ENCODE results near the gene CPNE8.

The CPNE8 gene

DNA sequence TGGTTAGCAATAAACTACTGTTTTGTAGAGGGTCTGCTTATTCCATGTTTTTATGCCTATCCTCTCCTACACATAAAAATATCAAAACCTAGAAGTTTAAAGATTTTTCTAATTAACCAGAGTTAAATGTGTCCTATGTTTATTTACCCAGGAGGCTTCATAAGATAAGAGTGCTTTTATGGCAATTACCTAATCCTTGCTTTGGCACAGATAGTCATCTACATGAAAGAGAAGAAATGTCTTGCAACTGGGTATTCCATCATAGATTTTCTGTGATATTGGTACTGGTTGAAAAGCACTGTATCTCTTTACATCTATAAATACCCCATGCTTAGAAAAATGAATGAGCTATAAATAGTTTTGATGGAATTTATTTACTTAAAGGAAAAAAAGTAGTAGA is 277.1 kb downstream of the CPNE8 start:
- TF ChIP-seq, protein P1, sequence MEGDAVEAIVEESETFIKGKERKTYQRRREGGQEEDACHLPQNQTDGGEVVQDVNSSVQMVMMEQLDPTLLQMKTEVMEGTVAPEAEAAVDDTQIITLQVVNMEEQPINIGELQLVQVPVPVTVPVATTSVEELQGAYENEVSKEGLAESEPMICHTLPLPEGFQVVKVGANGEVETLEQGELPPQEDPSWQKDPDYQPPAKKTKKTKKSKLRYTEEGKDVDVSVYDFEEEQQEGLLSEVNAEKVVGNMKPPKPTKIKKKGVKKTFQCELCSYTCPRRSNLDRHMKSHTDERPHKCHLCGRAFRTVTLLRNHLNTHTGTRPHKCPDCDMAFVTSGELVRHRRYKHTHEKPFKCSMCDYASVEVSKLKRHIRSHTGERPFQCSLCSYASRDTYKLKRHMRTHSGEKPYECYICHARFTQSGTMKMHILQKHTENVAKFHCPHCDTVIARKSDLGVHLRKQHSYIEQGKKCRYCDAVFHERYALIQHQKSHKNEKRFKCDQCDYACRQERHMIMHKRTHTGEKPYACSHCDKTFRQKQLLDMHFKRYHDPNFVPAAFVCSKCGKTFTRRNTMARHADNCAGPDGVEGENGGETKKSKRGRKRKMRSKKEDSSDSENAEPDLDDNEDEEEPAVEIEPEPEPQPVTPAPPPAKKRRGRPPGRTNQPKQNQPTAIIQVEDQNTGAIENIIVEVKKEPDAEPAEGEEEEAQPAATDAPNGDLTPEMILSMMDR (IDR thresholded peaks at IDR 0.05; ENCODE audit: extremely low read depth, missing control alignments) = no peak
- no peak for DNase-seq (ENCODE audit: low spot score)

DNA sequence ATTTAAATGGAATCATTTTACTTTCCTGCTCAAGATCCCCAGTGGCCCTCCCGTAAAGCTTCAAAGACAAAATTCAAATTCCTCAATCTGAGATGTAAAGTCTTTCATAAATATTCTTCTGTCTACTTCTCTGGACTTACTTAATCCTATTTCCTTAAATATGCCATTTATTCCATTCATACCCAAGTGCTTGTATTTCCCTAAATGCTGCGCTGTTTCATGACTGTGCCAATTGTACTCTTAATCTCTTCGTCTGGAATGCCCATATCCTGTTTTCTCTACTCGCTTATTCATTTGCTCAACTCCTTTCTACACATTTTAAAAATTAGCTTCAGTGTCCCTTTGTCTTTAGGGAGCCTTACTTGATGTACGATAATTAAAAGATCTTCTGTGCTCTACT is 280.1 kb downstream of the CPNE8 start:
- no peak for DNase-seq (ENCODE audit: low spot score)
- TF ChIP-seq, protein P1 (IDR thresholded peaks at IDR 0.05; ENCODE audit: extremely low read depth, missing control alignments) = no peak

DNA sequence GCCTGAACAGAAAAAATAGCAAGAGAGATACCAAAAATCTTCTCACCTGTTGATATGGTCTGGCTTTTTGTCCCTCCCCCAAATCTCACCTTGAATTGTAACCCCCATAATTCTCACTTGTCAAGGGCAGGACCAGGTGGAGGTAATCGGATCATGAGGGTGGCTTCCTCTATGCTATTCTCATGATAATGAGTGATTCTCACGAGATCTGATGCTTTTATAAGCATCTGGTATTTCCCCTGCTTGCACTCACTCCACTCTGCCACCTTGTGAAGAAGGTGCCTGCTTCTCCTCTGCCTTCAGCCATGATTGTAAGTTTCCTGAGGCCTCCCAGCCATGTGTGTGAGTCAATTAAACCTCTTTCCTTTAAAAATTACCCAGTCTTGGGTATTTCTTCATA is 291.2 kb downstream of the CPNE8 start:
- TF ChIP-seq, protein P1 (IDR thresholded peaks at IDR 0.05; ENCODE audit: extremely low read depth, missing control alignments) = no peak
- no peak for DNase-seq (ENCODE audit: low spot score)

DNA sequence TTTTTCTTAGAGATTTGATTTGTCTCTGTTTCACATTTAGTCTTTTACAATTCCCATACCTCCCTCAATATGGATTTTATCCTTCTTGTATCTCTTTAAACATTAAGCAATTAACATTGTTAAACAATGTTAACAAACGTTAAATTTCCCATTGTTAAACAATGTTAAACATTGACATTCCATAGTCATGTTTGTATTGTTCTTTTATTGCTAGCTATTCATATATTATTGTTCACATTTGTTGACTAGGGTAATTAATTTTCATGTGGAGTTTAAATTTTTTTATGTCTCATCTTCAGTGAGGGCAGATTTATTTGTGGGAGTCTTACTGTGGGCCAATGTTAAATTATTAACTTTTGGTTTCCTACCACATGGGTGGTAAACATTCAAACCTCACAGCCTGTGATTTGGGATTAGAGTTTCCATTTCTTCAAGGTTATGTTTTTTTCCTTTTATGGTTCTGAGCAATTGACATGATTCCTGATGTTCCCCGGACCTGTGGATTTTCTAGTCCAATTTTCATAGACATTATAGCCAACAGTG is 294.5 kb downstream of the CPNE8 start:
- TF ChIP-seq, protein P1 (IDR thresholded peaks at IDR 0.05; ENCODE audit: extremely low read depth, missing control alignments) = no peak
- DNase-seq (ENCODE audit: low spot score) = no peak

DNA sequence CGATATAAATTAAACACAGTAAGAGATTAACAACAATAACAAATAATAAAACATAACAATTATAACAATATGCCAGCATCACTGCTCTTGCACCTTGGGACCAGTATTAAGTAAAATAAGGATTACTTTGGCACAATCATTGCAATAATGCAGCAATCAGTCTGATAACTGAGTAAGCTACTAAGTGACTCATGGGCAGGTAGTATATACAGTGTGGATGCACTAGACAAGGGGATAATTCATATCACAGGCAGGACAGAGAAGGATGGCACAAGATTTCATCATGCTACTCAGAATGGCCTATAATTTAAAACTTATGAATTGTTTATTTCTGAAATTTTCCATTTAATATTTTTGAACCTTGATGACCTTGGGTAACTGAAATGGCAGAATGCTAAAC is 298.1 kb downstream of the CPNE8 start:
- no peak for DNase-seq (ENCODE audit: low spot score)
- TF ChIP-seq, protein P1 (IDR thresholded peaks at IDR 0.05; ENCODE audit: extremely low read depth, missing control alignments) = no peak
